Stimulated activated CD8-positive, alpha-beta memory T cell treated with anti-CD3 and anti-CD28 coated beads, Interleukin-7, amount 100 ng/mL, for 24 hours (primary cell): ENCODE results near the gene DTNB.
"Not testable (repeated sequence)": the region's sequence is repeated elsewhere in the genome, so short reads cannot be mapped to it uniquely, and the experiment has no call there.

Experiments used
- DNase-seq: peaks from one replicate; pipeline ENCODE4 v3.0.0-alpha.2; 2020; ENCODE audit warnings: low read depth

The DTNB gene

GRCh38 chr2:25623361-25623760 lies 50.0 kb downstream of the DTNB start:
- DNase-seq: no peak

DNA sequence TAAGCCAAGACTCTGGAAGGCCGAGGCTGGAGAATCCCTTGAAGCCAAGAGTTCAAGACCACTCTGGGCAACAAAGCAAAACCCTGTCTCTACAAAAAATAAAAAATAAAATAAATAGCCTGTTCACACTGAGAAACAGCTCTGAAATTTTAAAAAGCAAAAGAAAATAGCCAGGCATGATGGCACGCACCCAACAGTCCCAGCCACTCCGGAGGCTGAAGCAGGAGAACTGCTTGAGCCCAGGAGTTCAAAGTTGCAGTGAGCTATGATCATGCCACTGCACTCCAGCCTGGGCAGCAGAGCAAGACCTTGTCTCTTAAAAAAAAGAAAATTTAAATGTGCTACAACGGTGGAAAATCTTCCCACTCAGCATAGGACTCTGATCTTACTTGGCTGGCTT lies 52.7 kb downstream of the DTNB start:
- DNase-seq: no peak

DNA sequence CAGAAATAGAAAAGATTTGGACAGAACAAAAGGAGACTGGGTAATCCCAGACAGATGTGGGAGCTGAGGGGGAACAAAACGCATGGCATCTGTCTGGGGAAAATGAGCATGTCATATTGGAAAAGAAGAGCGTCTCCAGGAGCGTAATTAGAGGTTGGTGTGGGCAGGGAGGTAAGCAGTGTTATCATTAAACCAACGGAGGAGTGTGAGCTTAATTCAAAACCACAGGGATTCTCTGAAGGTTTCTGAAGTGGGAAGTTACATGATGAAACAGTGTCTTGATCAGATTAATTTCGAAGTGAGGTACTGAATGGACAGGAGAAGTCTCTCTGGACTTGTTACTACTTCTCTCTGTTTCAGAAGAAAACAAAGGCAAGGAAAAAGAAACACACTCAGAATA lies 53.3 kb downstream of the DTNB start:
- no peak for DNase-seq

DNA sequence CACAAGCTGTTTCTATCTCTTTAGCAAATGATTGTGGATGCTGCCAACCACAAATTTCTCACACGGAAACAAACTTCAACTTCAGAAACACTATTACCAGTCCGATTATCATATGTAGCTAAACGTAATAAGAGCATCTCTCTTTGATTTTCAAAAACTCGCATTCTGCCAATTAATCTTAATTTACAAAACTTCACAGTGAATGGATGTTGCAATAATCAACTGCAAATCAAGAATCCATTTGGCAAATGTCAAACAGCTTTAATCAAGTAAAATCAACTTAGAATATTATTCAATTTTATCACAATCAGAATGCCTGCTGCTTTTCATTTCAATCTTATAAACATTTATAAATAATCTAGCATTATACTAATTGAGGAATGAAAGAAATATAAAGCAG lies 54.2 kb downstream of the DTNB start:
- DNase-seq: no peak

DNA sequence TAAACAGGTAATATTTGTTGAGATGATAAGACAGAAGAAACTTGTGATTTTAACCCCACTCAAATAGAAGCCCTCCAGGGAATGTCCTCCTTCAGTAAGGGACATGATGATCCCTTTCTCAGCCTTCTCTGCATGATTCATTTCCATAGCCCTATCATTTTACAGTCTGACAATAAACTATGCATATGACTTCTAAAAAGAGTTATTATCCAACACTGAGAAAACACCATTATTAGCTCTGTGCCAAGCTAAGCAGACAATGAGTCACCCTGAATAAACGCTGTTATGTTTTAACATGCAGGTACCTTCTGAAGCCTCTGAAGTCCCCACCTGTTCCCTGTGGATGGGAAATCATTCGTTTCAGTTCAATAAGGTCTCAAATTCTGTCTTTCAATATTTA lies 54.7 kb downstream of the DTNB start:
- DNase-seq: no peak

DNA sequence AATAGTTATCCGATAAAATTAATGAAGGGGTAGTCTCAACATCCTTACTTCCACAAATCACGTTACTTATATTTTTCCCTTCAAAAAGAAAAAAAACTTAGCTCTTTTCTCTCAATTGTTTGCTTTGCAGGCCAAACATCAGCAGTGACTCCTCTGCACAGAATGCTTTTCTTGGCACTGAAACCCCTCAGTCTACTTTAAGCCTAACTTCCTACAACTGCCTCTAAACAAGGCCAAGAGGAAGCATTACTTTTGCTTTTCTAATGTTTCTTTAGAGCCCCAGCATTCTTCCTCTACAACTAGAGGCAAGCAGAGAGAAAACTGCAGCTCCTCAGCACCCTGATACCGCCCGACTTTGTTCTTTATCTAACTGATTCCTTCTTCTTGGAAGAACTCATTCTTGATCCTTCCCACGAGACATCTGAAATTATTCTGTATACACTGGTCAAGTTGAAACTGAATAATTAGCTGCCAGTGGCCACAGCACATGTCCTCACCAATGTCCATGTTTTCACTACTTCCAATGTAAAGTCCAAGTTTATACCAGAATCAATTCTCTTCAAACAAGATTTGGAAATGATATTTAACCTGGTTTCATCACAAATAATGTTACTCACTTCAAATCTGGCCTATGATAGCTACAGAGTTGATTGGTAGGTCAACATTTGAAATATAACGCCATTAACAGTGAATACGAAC lies 55.3 kb downstream of the DTNB start:
- no peak for DNase-seq

- DNase-seq: no peak
These were observed 57.5 kb downstream of the DTNB start for GRCh38 chr2:25615920-25616319.

DNA sequence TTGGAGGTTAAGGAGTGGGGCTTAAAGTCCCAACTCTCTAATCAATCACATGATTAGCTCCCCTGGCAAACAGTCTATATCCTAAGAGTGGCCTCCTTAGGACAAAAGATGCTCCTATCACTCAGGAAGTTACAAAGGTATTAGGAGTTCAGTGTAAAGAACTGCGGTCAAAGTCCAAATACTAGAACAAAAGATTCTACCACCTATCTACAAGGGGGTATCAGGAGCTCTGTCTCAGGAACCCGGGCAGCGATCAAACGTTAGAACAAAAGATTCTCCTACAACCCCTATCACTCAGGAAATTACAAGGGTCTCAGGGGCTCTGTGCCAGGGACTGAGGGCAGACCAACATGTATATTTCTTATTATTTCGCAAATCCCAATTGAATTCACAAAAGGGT lies 58.0 kb downstream of the DTNB start:
- DNase-seq: no peak

GRCh38 chr2:25614711-25615110 lies 58.7 kb downstream of the DTNB start:
- no peak for DNase-seq

- no peak for DNase-seq
These were observed 64.7 kb downstream of the DTNB start for GRCh38 chr2:25608718-25609117.

GRCh38 chr2:25606892-25607291 lies 66.5 kb downstream of the DTNB start:
- DNase-seq: no peak

- DNase-seq: no peak
These were observed 71.0 kb downstream of the DTNB start for GRCh38 chr2:25602333-25602723.

DNA sequence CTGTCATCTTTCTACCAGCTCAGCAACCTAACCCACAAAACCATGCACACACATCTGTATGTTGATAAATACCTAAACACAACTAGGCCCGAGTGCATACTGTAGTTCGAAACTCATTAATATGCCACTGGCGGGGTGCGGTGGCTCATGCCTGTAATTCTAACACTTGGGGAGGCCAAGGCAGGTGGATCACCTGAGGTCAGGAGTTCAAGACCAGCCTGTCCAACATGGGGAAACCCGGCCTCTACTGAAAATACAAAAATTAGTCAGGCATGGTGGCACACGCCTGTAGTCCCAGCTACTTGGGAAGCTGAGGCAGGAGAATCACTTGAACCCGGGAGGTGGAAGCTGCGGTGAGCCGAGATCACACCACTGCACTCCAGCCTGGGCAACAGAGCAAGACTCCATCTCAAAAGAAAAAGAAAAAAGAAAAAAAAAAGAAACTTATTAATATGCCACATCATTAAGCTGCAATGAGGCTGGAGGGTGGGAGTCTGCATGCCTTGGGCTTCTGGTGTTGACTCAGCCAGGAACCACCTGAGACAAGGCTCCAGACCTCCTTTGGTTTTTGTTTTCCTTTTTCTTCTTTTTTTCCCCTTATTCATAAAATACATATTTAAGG lies 71.6 kb downstream of the DTNB start:
- not testable (repeated sequence) for DNase-seq

- no peak for DNase-seq
These were observed 74.5 kb downstream of the DTNB start for GRCh38 chr2:25598911-25599310.

DNA sequence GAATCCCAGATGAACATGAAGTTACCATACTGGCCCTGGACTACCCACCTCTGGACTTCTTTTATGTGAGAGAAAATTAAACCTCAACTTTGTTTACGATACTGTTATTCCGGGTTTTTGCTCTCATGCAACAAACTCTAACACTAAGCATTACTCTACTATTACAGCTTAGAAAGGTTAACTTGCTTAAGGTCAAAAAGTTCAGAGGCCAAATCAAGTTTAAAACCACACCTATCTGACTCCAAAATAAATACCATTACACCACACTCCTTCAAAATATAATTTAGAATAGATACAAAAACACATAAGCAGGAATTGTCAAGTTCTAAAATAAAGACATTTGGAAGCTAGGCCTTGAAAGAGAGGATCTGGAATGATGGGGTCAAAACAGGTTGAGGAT lies 75.0 kb downstream of the DTNB start:
- no peak for DNase-seq

DNA sequence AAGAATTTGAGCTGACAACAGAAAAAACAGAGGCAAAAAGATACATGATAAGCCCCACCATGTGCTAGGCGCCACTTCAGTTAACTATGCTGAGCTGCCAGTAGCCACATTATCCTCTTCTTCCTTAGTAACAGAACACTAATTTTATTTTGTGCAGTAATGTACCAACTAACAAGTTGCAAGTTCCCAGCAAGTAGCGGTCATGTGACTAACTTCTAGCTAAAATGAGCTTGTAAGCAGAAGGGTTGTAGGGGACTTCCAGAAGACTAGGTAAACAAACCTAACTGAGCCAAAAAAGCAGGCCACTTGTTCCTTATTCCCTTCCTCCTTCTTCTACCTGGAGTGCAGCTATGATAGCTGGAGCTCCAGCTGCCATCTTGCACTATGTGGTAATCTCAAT lies 75.5 kb downstream of the DTNB start:
- no peak for DNase-seq

GRCh38 chr2:25596516-25597244 lies 76.7 kb downstream of the DTNB start:
- no peak for DNase-seq

- DNase-seq: no peak
These were observed 78.0 kb downstream of the DTNB start for GRCh38 chr2:25595393-25595792.

DNA sequence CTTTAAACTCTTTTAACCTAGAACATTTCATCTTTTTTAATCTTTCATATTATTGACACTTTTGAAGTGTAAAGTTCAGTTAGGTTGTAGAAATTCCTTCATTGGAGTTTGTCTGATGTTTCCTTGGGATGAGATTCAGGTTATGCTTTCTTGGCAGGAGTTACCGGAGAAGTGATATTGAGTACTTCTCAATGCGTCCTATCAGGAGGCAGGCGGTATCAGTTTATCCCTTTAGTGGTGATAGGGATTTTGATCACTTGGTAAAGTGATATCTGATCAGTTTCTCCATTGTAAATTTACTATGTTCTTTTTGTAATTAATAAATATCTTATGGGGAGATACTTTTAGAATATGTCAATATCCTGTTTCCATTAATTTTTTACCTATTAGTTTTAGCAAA lies 78.4 kb downstream of the DTNB start:
- DNase-seq: no peak

DNA sequence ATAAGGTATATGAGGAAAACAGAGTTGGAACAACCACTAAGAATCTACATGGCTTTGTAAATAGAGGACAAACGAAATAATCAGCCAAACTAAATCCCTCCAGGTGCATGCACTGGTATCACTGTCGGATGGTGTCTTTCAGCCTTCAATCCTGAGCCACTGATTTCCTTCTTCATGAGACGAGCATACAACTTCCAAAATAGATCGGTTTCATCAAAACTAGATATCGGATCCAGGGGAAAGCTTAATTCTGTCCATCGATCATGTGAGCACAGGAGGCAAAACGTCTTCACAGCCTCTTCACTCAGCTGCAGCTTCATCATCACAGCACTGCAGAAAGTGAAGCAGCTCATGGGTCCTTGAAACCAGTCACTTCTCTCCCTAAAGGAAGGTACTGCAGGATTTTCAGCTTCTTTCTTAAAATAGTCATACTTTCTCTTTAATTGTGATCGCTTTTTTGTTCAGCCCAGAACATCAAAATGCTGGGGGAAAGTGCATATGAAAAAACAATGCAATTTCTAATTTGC lies 80.5 kb downstream of the DTNB start:
- DNase-seq: no peak

- DNase-seq: no peak
These were observed 82.4 kb downstream of the DTNB start for GRCh38 chr2:25590921-25591505.

DNA sequence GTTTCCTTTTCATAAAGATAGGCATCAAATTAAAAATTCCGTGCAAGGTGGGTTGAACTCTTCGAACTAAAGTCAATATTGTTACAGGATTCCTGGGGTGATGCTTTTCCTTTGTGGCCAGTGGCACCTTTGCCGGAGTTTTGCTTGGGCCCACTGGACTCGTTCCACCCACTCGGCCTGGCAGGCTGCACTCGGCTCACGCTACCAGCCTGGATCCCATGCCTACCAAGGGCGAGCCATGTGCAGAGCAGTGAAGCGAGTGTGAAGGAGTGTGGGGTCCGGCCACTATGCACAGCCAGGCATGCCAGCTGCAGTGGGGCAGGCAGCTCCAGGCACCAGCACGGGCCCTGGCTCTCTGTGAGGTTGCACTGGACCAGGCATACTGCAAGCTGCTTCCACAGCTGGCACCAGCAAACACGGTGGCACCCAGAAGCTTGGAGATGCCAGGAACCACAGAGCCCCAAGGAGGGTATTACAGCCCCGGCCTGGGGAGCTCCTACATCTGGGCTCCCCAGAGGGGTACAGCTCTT lies 83.6 kb downstream of the DTNB start:
- no peak for DNase-seq

- no peak for DNase-seq
These were observed 84.8 kb downstream of the DTNB start for GRCh38 chr2:25588576-25588975.
